Measurements from ENCODE around the gene SLCO4A1.

The SLCO4A1 gene

GRCh38 chr20:62661647-62662046 is 19.3 kb downstream of the SLCO4A1 start:
- H3K36me3 ChIP-seq (ENCODE audit: control insufficient read depth in 1 of 2, insufficient read depth in 2 of 2, low read depth in 1 of 2, low read length in 2 of 2), result peaks cover 0 to 87% of the 10 kb centered on the region in 2 experiments
- no peak overlapping the region for H3K4me2 ChIP-seq (ENCODE audit: low read length, poor library complexity, severe bottlenecking)
- H2BK12ac ChIP-seq (ENCODE audit: low read length in 2 of 2), result no peak overlapping the region
- no peak overlapping the region for H2BK15ac ChIP-seq (ENCODE audit: low read depth, poor library complexity, severe bottlenecking)
- no peak for DNase-seq
- no peak overlapping the region for H4K8ac ChIP-seq (ENCODE audit: low read length)
- H2BK120ac ChIP-seq (ENCODE audit: low read depth, low read length), result no peak overlapping the region
- H3K27me3 ChIP-seq (ENCODE audit: control insufficient read depth in 1 of 2, insufficient read depth in 1 of 2, low read length in 2 of 2), result peaks cover 0 to 5% of the 10 kb centered on the region in 2 experiments
- 90% methylated on average over 11 of the region's 11 CpGs for WGBS
- no peak overlapping the region for H3K4me3 ChIP-seq (ENCODE audit: insufficient read depth in 1 of 2, low read depth in 1 of 2, low read length in 2 of 2)
- H3K9ac ChIP-seq (ENCODE audit: low read length), result peak overlapping the region; percentile 45
- H2AK5ac ChIP-seq (ENCODE audit: low read length, severe bottlenecking), result no peak overlapping the region
- H3K14ac ChIP-seq (ENCODE audit: low read length in 2 of 2), result no peak overlapping the region
- no peak overlapping the region for H3K18ac ChIP-seq (ENCODE audit: low read depth in 1 of 2, low read length in 2 of 2)
- peaks cover 14% of the 10 kb centered on the region for H3K4me1 ChIP-seq (ENCODE audit: control insufficient read depth, insufficient read depth, low read depth, low read length)
- no peak overlapping the region for H3K27ac ChIP-seq (ENCODE audit: low read length, poor library complexity, severe bottlenecking)
- no peak overlapping the region for H2BK5ac ChIP-seq (ENCODE audit: low read depth, low read length, poor library complexity, severe bottlenecking)
- no peak overlapping the region for H3K23ac ChIP-seq (ENCODE audit: low read length in 2 of 2)
- H3K9me3 ChIP-seq (ENCODE audit: control insufficient read depth, low read length), result no peaks in the 10 kb centered on the region
- H2AFZ ChIP-seq (ENCODE audit: low read depth, low read length), result no peak overlapping the region
- H3K79me1 ChIP-seq (replicated peaks; ENCODE audit: low read length, poor library complexity, severe bottlenecking), result peaks cover 10% of the 10 kb centered on the region
- no peak overlapping the region for H4K91ac ChIP-seq (ENCODE audit: low read length)
- no peak overlapping the region for H3K4ac ChIP-seq (ENCODE audit: low read depth in 1 of 2, low read length in 2 of 2)

GRCh38 chr20:62662422-62662821 is 20.1 kb downstream of the SLCO4A1 start:
- Histone ChIP-seq H3K4me1 (ENCODE audit: control insufficient read depth, insufficient read depth, low read depth, low read length) (peaks cover 18% of the 10 kb centered on the region), H2BK120ac (ENCODE audit: low read depth, low read length) (no peak overlapping the region), H3K23ac (ENCODE audit: low read length in 2 of 2) (no peak overlapping the region), H2BK15ac (ENCODE audit: low read depth, poor library complexity, severe bottlenecking) (no peak overlapping the region), H2AFZ (ENCODE audit: low read depth, low read length) (no peak overlapping the region), H3K9me3 (ENCODE audit: control insufficient read depth, low read length) (no peaks in the 10 kb centered on the region), H3K27ac (ENCODE audit: low read length, poor library complexity, severe bottlenecking) (no peak overlapping the region), H2BK5ac (ENCODE audit: low read depth, low read length, poor library complexity, severe bottlenecking) (no peak overlapping the region), H3K27me3 (ENCODE audit: control insufficient read depth in 1 of 2, insufficient read depth in 1 of 2, low read length in 2 of 2) (peaks cover 0 to 5% of the 10 kb centered on the region in 2 experiments), H3K36me3 (ENCODE audit: control insufficient read depth in 1 of 2, insufficient read depth in 2 of 2, low read depth in 1 of 2, low read length in 2 of 2) (peaks cover 0 to 81% of the 10 kb centered on the region in 2 experiments), H2AK5ac (ENCODE audit: low read length, severe bottlenecking) (no peak overlapping the region), H2BK12ac (ENCODE audit: low read length in 2 of 2) (no peak overlapping the region), H3K79me1 (replicated peaks; ENCODE audit: low read length, poor library complexity, severe bottlenecking) (peaks cover 7% of the 10 kb centered on the region), H3K4ac (ENCODE audit: low read depth in 1 of 2, low read length in 2 of 2) (no peak overlapping the region), H3K9ac (ENCODE audit: low read length) (peak overlapping the region; percentile 45), H4K91ac (ENCODE audit: low read length) (no peak overlapping the region), H3K18ac (ENCODE audit: low read depth in 1 of 2, low read length in 2 of 2) (no peak overlapping the region), H4K8ac (ENCODE audit: low read length) (no peak overlapping the region), H3K4me2 (ENCODE audit: low read length, poor library complexity, severe bottlenecking) (no peak overlapping the region), H3K14ac (ENCODE audit: low read length in 2 of 2) (no peak overlapping the region), H3K4me3 (ENCODE audit: insufficient read depth in 1 of 2, low read depth in 1 of 2, low read length in 2 of 2) (no peak overlapping the region)
- WGBS, result 45% methylated on average over 4 of the region's 6 CpGs
- peak; percentile 40 for DNase-seq

GRCh38 chr20:62663145-62664018 is 21.1 kb downstream of the SLCO4A1 start:
- no peak overlapping the region for H3K4me3 ChIP-seq (ENCODE audit: insufficient read depth in 1 of 2, low read depth in 1 of 2, low read length in 2 of 2)
- peaks cover 0 to 77% of the 10 kb centered on the region in 2 experiments for H3K36me3 ChIP-seq (ENCODE audit: control insufficient read depth in 1 of 2, insufficient read depth in 2 of 2, low read depth in 1 of 2, low read length in 2 of 2)
- no peak overlapping the region for H4K91ac ChIP-seq (ENCODE audit: low read length)
- H3K4me1 ChIP-seq (ENCODE audit: control insufficient read depth, insufficient read depth, low read depth, low read length), result peaks cover 27% of the 10 kb centered on the region
- H3K4me2 ChIP-seq (ENCODE audit: low read length, poor library complexity, severe bottlenecking), result no peak overlapping the region
- DNase-seq, result no peak
- H3K27ac ChIP-seq (ENCODE audit: low read length, poor library complexity, severe bottlenecking), result no peak overlapping the region
- H3K9ac ChIP-seq (ENCODE audit: low read length), result no peak overlapping the region
- no peak overlapping the region for H2BK12ac ChIP-seq (ENCODE audit: low read length in 2 of 2)
- no peaks in the 10 kb centered on the region for H3K9me3 ChIP-seq (ENCODE audit: control insufficient read depth, low read length)
- peaks cover 3% of the 10 kb centered on the region for H3K79me1 ChIP-seq (replicated peaks; ENCODE audit: low read length, poor library complexity, severe bottlenecking)
- H2BK15ac ChIP-seq (ENCODE audit: low read depth, poor library complexity, severe bottlenecking), result no peak overlapping the region
- no peak overlapping the region for H2AK5ac ChIP-seq (ENCODE audit: low read length, severe bottlenecking)
- WGBS, result 66% methylated on average over 24 of the region's 24 CpGs
- no peak overlapping the region for H3K23ac ChIP-seq (ENCODE audit: low read length in 2 of 2)
- H3K18ac ChIP-seq (ENCODE audit: low read depth in 1 of 2, low read length in 2 of 2), result no peak overlapping the region
- H2BK5ac ChIP-seq (ENCODE audit: low read depth, low read length, poor library complexity, severe bottlenecking), result no peak overlapping the region
- H4K8ac ChIP-seq (ENCODE audit: low read length), result no peak overlapping the region
- no peak overlapping the region for H2AFZ ChIP-seq (ENCODE audit: low read depth, low read length)
- peaks cover 0 to 5% of the 10 kb centered on the region in 2 experiments for H3K27me3 ChIP-seq (ENCODE audit: control insufficient read depth in 1 of 2, insufficient read depth in 1 of 2, low read length in 2 of 2)
- H3K4ac ChIP-seq (ENCODE audit: low read depth in 1 of 2, low read length in 2 of 2), result no peak overlapping the region
- H3K14ac ChIP-seq (ENCODE audit: low read length in 2 of 2), result no peak overlapping the region
- H2BK120ac ChIP-seq (ENCODE audit: low read depth, low read length), result no peak overlapping the region

- Histone ChIP-seq H2BK120ac (ENCODE audit: low read depth, low read length) (no peak overlapping the region), H3K9ac (ENCODE audit: low read length) (no peak overlapping the region), H3K27ac (ENCODE audit: low read length, poor library complexity, severe bottlenecking) (no peak overlapping the region), H2BK12ac (ENCODE audit: low read length in 2 of 2) (no peak overlapping the region), H3K23ac (ENCODE audit: low read length in 2 of 2) (no peak overlapping the region), H3K4me1 (ENCODE audit: control insufficient read depth, insufficient read depth, low read depth, low read length) (peaks cover 29% of the 10 kb centered on the region), H3K4ac (ENCODE audit: low read depth in 1 of 2, low read length in 2 of 2) (no peak overlapping the region), H3K18ac (ENCODE audit: low read depth in 1 of 2, low read length in 2 of 2) (no peak overlapping the region), H3K9me3 (ENCODE audit: control insufficient read depth, low read length) (no peaks in the 10 kb centered on the region), H3K27me3 (ENCODE audit: control insufficient read depth in 1 of 2, insufficient read depth in 1 of 2, low read length in 2 of 2) (peaks cover 0 to 8% of the 10 kb centered on the region in 2 experiments), H2BK15ac (ENCODE audit: low read depth, poor library complexity, severe bottlenecking) (no peak overlapping the region), H3K4me2 (ENCODE audit: low read length, poor library complexity, severe bottlenecking) (no peak overlapping the region), H4K91ac (ENCODE audit: low read length) (no peak overlapping the region), H3K36me3 (ENCODE audit: control insufficient read depth in 1 of 2, insufficient read depth in 2 of 2, low read depth in 1 of 2, low read length in 2 of 2) (peaks cover 0 to 76% of the 10 kb centered on the region in 2 experiments), H3K14ac (ENCODE audit: low read length in 2 of 2) (no peak overlapping the region), H3K4me3 (ENCODE audit: insufficient read depth in 1 of 2, low read depth in 1 of 2, low read length in 2 of 2) (no peak overlapping the region), H2AFZ (ENCODE audit: low read depth, low read length) (no peak overlapping the region), H2AK5ac (ENCODE audit: low read length, severe bottlenecking) (no peak overlapping the region), H4K8ac (ENCODE audit: low read length) (no peak overlapping the region), H2BK5ac (ENCODE audit: low read depth, low read length, poor library complexity, severe bottlenecking) (no peak overlapping the region), H3K79me1 (replicated peaks; ENCODE audit: low read length, poor library complexity, severe bottlenecking) (peaks cover 1% of the 10 kb centered on the region)
- no peak for DNase-seq
- WGBS, result 79% methylated on average over 18 of the region's 18 CpGs
Observed at GRCh38 chr20:62664019-62664971, 22.0 kb downstream of the SLCO4A1 start.

Data from mesenchymal stem cell (in vitro differentiated cells and primary cell).